ENCODE results near the gene ACAD11. TPM values are rescaled to one million over a fixed set of nuclear protein-coding genes. Genes with fewer than 3 reads are reported as not detected.

Gene ACAD11
- total RNA-seq, 1 experiment from 2014 or later = 15.4 TPM

- H3K27me3 ChIP-seq (ENCODE audit: control insufficient read depth, insufficient read depth, low read length) = no peaks in the 10 kb centered on the region
- H3K27ac ChIP-seq (ENCODE audit: low read length) = no peak overlapping the region
- DNase-seq (ENCODE audit: low read depth, low spot score) (no peak), ATAC-seq (no peak)
- BruUV-seq (replicated peaks) = no TSS peak
- intact Hi-C loops (cut with micrococcal nuclease; ENCODE audit: unreplicated experiment) (no loop called here), in situ Hi-C loops (cut with HindIII; ENCODE audit: low pct_unique_long_range_greater_than_20kb, low sequenced_read_pairs) (no loop called here)
- no peak for TF ChIP-seq REST (IDR thresholded peaks at IDR 0.05; ENCODE audit: insufficient read depth in 1 of 2, low read depth in 2 of 2, low read length in 1 of 2)
- TF ChIP-seq CTCF (IDR thresholded peaks at IDR 0.05) = no peak
- no peak for TF ChIP-seq TCF7L2 (IDR thresholded peaks at IDR 0.05; ENCODE audit: low read depth, low read length)
- TF ChIP-seq SIN3A (IDR thresholded peaks at IDR 0.05; ENCODE audit: borderline replicate concordance, insufficient read depth, low read depth, low read length) = no peak
- no peak for TF ChIP-seq POLR2AphosphoS5 (IDR thresholded peaks at IDR 0.05; ENCODE audit: low read depth, low read length)
- CTCF ChIA-PET = no interaction called here
- POLR2A ChIA-PET = no interaction called here
- H3K36me3 ChIP-seq (ENCODE audit: control insufficient read depth, insufficient read depth, low read length) = peaks cover 72% of the 10 kb centered on the region
- no peaks in the 10 kb centered on the region for H3K4me1 ChIP-seq (ENCODE audit: control insufficient read depth, insufficient read depth, low read length)
- H3K4me3 ChIP-seq (ENCODE audit: low read depth in 2 of 2, low read length in 2 of 2) = no peak overlapping the region
- no peaks in the 10 kb centered on the region for H3K9me3 ChIP-seq (ENCODE audit: control insufficient read depth, insufficient read depth, low read depth, low read length)
Observed at GRCh38 chr3:132690040-132690439, 30.4 kb upstream of the ACAD11 start.

GRCh38 chr3:132682201-132682600 lies 22.6 kb upstream of the ACAD11 start:
- DNase-seq (ENCODE audit: low read depth, low spot score) (no peak), ATAC-seq (no peak)
- Histone ChIP-seq H3K9me3 (ENCODE audit: control insufficient read depth, insufficient read depth, low read depth, low read length) (no peaks in the 10 kb centered on the region), H3K4me3 (ENCODE audit: low read depth in 2 of 2, low read length in 2 of 2) (no peak overlapping the region), H3K4me1 (ENCODE audit: control insufficient read depth, insufficient read depth, low read length) (no peaks in the 10 kb centered on the region), H3K27ac (ENCODE audit: low read length) (no peak overlapping the region), H3K36me3 (ENCODE audit: control insufficient read depth, insufficient read depth, low read length) (peaks cover 61% of the 10 kb centered on the region), H3K27me3 (ENCODE audit: control insufficient read depth, insufficient read depth, low read length) (no peaks in the 10 kb centered on the region)
- ChIA-PET CTCF (no interaction called here), POLR2A (no interaction called here)
- TF ChIP-seq REST (IDR thresholded peaks at IDR 0.05; ENCODE audit: insufficient read depth in 1 of 2, low read depth in 2 of 2, low read length in 1 of 2) (no peak), SIN3A (IDR thresholded peaks at IDR 0.05; ENCODE audit: borderline replicate concordance, insufficient read depth, low read depth, low read length) (no peak), CTCF (IDR thresholded peaks at IDR 0.05) (no peak), TCF7L2 (IDR thresholded peaks at IDR 0.05; ENCODE audit: low read depth, low read length) (no peak), POLR2AphosphoS5 (IDR thresholded peaks at IDR 0.05; ENCODE audit: low read depth, low read length) (no peak)
- intact Hi-C loops (cut with micrococcal nuclease; ENCODE audit: unreplicated experiment) = no loop called here
- BruUV-seq (replicated peaks) = no TSS peak
- in situ Hi-C loops (cut with HindIII; ENCODE audit: low pct_unique_long_range_greater_than_20kb, low sequenced_read_pairs) = no loop called here
